Liver (tissue), 9 donors: ENCODE measurements around the gene FAM3A. TPM values are rescaled to one million over a fixed set of nuclear protein-coding genes. Genes with fewer than 3 reads are reported as not detected.

Experiments
- DNase-seq: peaks from one replicate; pipeline ENCODE4 v3.0.0-alpha.2; 2017; ENCODE audit warnings: low spot score
- H3K27ac ChIP-seq, 2 donors: one replicate each; pipeline ENCODE4 v1.7.0; 2013; ENCODE audit warnings: inconsistent platforms in 2 of 2, low read length in 2 of 2, control low read depth in 1 of 2, low read depth in 1 of 2, mild to moderate bottlenecking in 1 of 2
- H3K27me3 ChIP-seq, 4 donors: one replicate each; pipeline versions ENCODE4 v1.6.1 to v1.7.0; 2013; ENCODE audit warnings: low read length in 3 of 4, inconsistent platforms in 1 of 4, mild to moderate bottlenecking in 1 of 4, moderate library complexity in 1 of 4; ENCODE audit not compliant: control insufficient read depth in 4 of 4, insufficient read depth in 4 of 4
- H3K36me3 ChIP-seq, 4 donors: one replicate each; pipeline versions ENCODE4 v1.6.1 to v1.7.0; 2013; ENCODE audit warnings: low read length in 3 of 4, mild to moderate bottlenecking in 3 of 4, low read depth in 1 of 4, moderate library complexity in 1 of 4; ENCODE audit not compliant: control insufficient read depth in 4 of 4, insufficient read depth in 3 of 4
- H3K4me1 ChIP-seq, 4 donors: one replicate each; pipeline versions ENCODE4 v1.6.1 to v1.7.0; 2013; ENCODE audit warnings: low read length in 3 of 4, mild to moderate bottlenecking in 3 of 4, moderate library complexity in 1 of 4; ENCODE audit not compliant: control insufficient read depth in 4 of 4, insufficient read depth in 4 of 4
- H3K4me3 ChIP-seq, 3 donors: one replicate each; pipeline versions ENCODE4 v1.6.1 to v1.7.0; 2013; ENCODE audit warnings: low read length in 3 of 3, control low read depth in 1 of 3, low read depth in 1 of 3, mild to moderate bottlenecking in 1 of 3
- H3K9ac ChIP-seq, 2 donors: one replicate each; pipeline ENCODE4 v1.7.0; 2013; ENCODE audit warnings: low read length in 2 of 2, mild to moderate bottlenecking in 2 of 2, moderate library complexity in 2 of 2, control low read depth in 1 of 2, low read depth in 1 of 2
- H3K9me3 ChIP-seq, 4 donors: one replicate each; pipeline versions ENCODE4 v1.6.1 to v1.7.0; 2013; ENCODE audit warnings: low read length in 3 of 4; ENCODE audit not compliant: control insufficient read depth in 4 of 4
- EGR1 ChIP-seq, 2 donors: IDR thresholded peaks; 2 replicates each; pipeline ENCODE4 v1.6.1; 2016 to 2018; ENCODE audit warnings: antibody characterized with exemption in 2 of 2, low read depth in 2 of 2
- FOXA1 ChIP-seq: IDR thresholded peaks from 2 replicates; pipeline ENCODE4 v1.6.1; 2016; ENCODE audit warnings: antibody characterized with exemption
- FOXA2 ChIP-seq: IDR thresholded peaks from 2 replicates; pipeline ENCODE4 v1.6.1; 2016; ENCODE audit warnings: antibody characterized with exemption
- GABPA ChIP-seq, 2 donors: IDR thresholded peaks in 1 of 2; conservative IDR thresholded peaks in 1 of 2; 2 replicates each; pipeline ENCODE4 v1.6.1; 2016; ENCODE audit warnings: antibody characterized with exemption in 2 of 2, mild to moderate bottlenecking in 1 of 2, moderate library complexity in 1 of 2
- HNF4A ChIP-seq, 2 donors: conservative IDR thresholded peaks; 2 replicates each; pipeline ENCODE4 v1.6.1; 2016; ENCODE audit warnings: antibody characterized with exemption in 2 of 2, mild to moderate bottlenecking in 2 of 2
- HNF4G ChIP-seq: IDR thresholded peaks from 2 replicates; pipeline ENCODE4 v1.6.1; 2016; ENCODE audit warnings: antibody characterized with exemption
- JUND ChIP-seq, 2 donors: IDR thresholded peaks; 2 replicates each; pipeline ENCODE4 v1.6.1; 2016; ENCODE audit warnings: antibody characterized with exemption in 2 of 2
- NR2F2 ChIP-seq: IDR thresholded peaks from 2 replicates; pipeline ENCODE4 v1.6.1; 2016; ENCODE audit warnings: antibody characterized with exemption
- RAD21 ChIP-seq, 2 donors: IDR thresholded peaks; 2 replicates each; pipeline ENCODE4 v1.6.1; 2016; ENCODE audit warnings: antibody characterized with exemption in 2 of 2, mild to moderate bottlenecking in 2 of 2
- RXRA ChIP-seq, 2 donors: IDR thresholded peaks; 2 replicates each; pipeline ENCODE4 v1.6.1; 2017 to 2018; ENCODE audit warnings: antibody characterized with exemption in 2 of 2, mild to moderate bottlenecking in 1 of 2
- SP1 ChIP-seq: IDR thresholded peaks from 2 replicates; pipeline ENCODE4 v1.6.1; 2018; ENCODE audit warnings: antibody characterized with exemption, mild to moderate bottlenecking
- YY1 ChIP-seq: IDR thresholded peaks from 2 replicates; pipeline ENCODE4 v1.6.1; 2016; ENCODE audit warnings: antibody characterized with exemption, mild to moderate bottlenecking
- WGBS: extraction: QIAGEN DNeasy Blood & Tissue Kit; methylation state at CpG from one replicate; pipeline ENCODE4 v1.1.7; 2013; 5-methylcytosine and 5-hydroxymethylcytosine counted together
- polyA plus RNA-seq, 2 donors: library from polyadenylated mRNA; stranded (reverse) in 1 of 2; unstranded in 1 of 2; fragments of 200-250 nt in 1 of 2; fragments of >200 nt in 1 of 2; fragmentation: Nextera tagmentation in 1 of 2; extraction: Ambion mirVana in 1 of 2; gene quantifications; one replicate each; pipeline versions ENCODE4 v1.2.1 to v1.2.3, GENCODE V29; 2013 to 2015
- total RNA-seq, 2 donors: library from RNA; depleted of rRNA; stranded (reverse); fragments of >200 nt; gene quantifications; one replicate each; pipeline ENCODE4 v1.2.3, GENCODE V29; 2014
- TF ChIP-seq, protein P1 (sequence below): IDR thresholded peaks from 2 replicates; pipeline ENCODE4 v1.6.1; 2016; ENCODE audit warnings: antibody characterized with exemption
- TF ChIP-seq, protein P2 (sequence below): fragments of 150-350 bp; IDR thresholded peaks from 2 replicates; pipeline ENCODE4 v1.5.1; 2017; ENCODE audit warnings: improper control_type of control experiment, low read depth, low read length; ENCODE audit not compliant: missing input control
- TF ChIP-seq, protein P3 (sequence below): IDR thresholded peaks from 2 replicates; pipeline ENCODE4 v1.6.1; 2016; ENCODE audit warnings: antibody characterized with exemption
- TF ChIP-seq, protein P4 (sequence below): IDR thresholded peaks from 2 replicates; pipeline ENCODE4 v1.6.1; 2016; ENCODE audit warnings: antibody characterized with exemption, mild to moderate bottlenecking
- TF ChIP-seq, protein P5 (sequence below): IDR thresholded peaks from 2 replicates; pipeline ENCODE4 v1.6.1; 2016; ENCODE audit warnings: antibody characterized with exemption
- donor health status: healthy.
- donor health status: healthy.
- donor health status: healthy.
- donor health status: healthy.
- donor health status: healthy.

The FAM3A gene
- total and polyA plus RNA-seq, 4 donors, result 11.6 to 36.3 (median 34.2) TPM

DNA sequence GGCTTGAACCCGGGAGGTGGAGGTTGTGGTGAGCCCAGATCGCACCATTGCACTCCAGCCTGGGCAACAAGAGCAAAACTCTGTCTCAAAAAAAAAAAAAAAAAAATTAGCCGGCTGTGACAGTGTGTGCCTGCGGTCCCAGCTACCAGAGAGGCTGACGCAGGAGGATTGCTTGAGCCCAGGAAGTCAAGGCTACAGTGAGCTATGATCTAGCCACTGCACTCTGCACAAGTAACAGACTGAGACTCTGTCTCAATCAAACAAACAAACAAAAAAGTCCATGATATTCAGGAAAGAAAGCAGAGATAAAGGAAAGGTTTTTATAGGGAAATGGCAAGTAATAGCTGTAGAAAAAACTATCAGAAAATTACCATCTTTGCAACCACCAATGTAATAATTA lies 34.8 kb downstream of the FAM3A start:
- H3K4me1 ChIP-seq, result peaks cover 4 to 24% (median 18%) of the 10 kb centered on the region in 4 donors
- no peaks in the 10 kb centered on the region for H3K27me3 ChIP-seq
- no peaks in the 10 kb centered on the region for H3K9me3 ChIP-seq
- TF ChIP-seq RAD21 (IDR thresholded peaks at IDR 0.05) (no peak), RXRA (IDR thresholded peaks at IDR 0.05) (no peak), EGR1 (IDR thresholded peaks at IDR 0.05; ENCODE audit: low read depth in 2 of 2) (no peak), FOXA1 (no peak), SP1 (no peak), FOXA2 (no peak), GABPA (IDR thresholded peaks at IDR 0.05 in 1 of 2, conservative IDR thresholded peaks at IDR 0.05 in 1 of 2) (no peak), YY1 (no peak), HNF4A (conservative IDR thresholded peaks at IDR 0.05) (no peak)
- TF ChIP-seq, protein P1, sequence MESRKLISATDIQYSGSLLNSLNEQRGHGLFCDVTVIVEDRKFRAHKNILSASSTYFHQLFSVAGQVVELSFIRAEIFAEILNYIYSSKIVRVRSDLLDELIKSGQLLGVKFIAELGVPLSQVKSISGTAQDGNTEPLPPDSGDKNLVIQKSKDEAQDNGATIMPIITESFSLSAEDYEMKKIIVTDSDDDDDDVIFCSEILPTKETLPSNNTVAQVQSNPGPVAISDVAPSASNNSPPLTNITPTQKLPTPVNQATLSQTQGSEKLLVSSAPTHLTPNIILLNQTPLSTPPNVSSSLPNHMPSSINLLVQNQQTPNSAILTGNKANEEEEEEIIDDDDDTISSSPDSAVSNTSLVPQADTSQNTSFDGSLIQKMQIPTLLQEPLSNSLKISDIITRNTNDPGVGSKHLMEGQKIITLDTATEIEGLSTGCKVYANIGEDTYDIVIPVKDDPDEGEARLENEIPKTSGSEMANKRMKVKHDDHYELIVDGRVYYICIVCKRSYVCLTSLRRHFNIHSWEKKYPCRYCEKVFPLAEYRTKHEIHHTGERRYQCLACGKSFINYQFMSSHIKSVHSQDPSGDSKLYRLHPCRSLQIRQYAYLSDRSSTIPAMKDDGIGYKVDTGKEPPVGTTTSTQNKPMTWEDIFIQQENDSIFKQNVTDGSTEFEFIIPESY, result no peak
- TF ChIP-seq, protein P2, sequence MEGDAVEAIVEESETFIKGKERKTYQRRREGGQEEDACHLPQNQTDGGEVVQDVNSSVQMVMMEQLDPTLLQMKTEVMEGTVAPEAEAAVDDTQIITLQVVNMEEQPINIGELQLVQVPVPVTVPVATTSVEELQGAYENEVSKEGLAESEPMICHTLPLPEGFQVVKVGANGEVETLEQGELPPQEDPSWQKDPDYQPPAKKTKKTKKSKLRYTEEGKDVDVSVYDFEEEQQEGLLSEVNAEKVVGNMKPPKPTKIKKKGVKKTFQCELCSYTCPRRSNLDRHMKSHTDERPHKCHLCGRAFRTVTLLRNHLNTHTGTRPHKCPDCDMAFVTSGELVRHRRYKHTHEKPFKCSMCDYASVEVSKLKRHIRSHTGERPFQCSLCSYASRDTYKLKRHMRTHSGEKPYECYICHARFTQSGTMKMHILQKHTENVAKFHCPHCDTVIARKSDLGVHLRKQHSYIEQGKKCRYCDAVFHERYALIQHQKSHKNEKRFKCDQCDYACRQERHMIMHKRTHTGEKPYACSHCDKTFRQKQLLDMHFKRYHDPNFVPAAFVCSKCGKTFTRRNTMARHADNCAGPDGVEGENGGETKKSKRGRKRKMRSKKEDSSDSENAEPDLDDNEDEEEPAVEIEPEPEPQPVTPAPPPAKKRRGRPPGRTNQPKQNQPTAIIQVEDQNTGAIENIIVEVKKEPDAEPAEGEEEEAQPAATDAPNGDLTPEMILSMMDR, result no peak
- TF ChIP-seq, protein P3, sequence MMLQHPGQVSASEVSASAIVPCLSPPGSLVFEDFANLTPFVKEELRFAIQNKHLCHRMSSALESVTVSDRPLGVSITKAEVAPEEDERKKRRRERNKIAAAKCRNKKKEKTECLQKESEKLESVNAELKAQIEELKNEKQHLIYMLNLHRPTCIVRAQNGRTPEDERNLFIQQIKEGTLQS, result no peak
- TF ChIP-seq, protein P4, sequence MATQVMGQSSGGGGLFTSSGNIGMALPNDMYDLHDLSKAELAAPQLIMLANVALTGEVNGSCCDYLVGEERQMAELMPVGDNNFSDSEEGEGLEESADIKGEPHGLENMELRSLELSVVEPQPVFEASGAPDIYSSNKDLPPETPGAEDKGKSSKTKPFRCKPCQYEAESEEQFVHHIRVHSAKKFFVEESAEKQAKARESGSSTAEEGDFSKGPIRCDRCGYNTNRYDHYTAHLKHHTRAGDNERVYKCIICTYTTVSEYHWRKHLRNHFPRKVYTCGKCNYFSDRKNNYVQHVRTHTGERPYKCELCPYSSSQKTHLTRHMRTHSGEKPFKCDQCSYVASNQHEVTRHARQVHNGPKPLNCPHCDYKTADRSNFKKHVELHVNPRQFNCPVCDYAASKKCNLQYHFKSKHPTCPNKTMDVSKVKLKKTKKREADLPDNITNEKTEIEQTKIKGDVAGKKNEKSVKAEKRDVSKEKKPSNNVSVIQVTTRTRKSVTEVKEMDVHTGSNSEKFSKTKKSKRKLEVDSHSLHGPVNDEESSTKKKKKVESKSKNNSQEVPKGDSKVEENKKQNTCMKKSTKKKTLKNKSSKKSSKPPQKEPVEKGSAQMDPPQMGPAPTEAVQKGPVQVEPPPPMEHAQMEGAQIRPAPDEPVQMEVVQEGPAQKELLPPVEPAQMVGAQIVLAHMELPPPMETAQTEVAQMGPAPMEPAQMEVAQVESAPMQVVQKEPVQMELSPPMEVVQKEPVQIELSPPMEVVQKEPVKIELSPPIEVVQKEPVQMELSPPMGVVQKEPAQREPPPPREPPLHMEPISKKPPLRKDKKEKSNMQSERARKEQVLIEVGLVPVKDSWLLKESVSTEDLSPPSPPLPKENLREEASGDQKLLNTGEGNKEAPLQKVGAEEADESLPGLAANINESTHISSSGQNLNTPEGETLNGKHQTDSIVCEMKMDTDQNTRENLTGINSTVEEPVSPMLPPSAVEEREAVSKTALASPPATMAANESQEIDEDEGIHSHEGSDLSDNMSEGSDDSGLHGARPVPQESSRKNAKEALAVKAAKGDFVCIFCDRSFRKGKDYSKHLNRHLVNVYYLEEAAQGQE, result no peak
- 89% methylated on average over 5 of the region's 5 CpGs for WGBS
- H3K36me3 ChIP-seq, result peaks cover 0 to 6% (median under 1%) of the 10 kb centered on the region in 4 donors
- no peak overlapping the region for H3K9ac ChIP-seq
- DNase-seq, result no peak
- H3K4me3 ChIP-seq, result no peak overlapping the region
- no peak overlapping the region for H3K27ac ChIP-seq

DNA sequence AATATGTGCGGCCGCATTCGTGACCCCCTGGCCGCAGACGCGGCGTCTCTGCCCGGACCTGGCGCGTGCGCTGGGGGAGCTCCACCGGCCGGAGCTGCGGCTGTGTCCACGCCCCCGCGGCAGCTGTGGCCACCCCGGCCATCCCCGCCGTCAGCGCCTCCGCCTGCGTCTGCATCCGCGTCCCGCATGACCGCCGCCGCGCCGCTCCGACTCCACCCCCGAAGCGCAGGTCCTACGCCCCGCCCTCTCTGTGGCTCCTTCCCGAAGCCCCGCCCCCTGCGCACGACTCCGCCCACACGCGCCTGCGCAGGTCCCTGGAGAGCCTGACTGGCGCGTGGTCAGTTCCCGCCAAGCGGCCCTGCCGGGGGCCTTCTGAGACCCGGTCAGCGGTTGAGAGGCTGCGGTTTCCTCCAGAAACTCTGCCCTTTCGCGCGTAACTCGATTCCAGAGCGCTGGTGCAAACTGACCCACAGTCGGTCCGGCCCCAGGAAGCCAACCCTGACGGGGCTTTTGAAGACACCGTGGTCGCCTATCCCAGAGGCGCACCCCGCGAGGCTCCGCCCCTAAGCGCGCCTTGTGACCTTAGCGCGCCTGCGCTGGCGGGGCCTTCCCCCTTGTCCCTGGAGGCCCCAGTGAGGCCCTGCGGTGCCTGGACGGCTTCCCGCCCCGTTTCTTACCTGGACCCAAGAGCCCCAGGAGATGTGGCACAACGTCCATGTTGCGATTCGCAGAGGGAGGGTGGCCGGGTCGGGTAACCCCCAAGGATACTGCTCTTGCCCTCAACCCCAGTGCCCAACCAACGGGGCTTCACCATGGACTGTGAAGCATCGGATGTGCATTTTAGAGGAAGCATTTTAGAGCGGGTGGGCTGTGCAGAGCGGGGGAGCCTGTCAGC lies 37.1 kb downstream of the FAM3A start, which contains the start of gene LAGE3:
Gene LAGE3, minus strand, starts transcription at position 554 of the 895 bp plus-strand sequence. Its CDS starts 366 bp downstream, at position 188.
- TF ChIP-seq GABPA (IDR thresholded peaks at IDR 0.05 in 1 of 2, conservative IDR thresholded peaks at IDR 0.05 in 1 of 2) (peak in 1 of 2 donors; percentile 25), RXRA (IDR thresholded peaks at IDR 0.05) (no peak), FOXA2 (no peak), HNF4G (no peak), SP1 (peak; percentile 77), NR2F2 (peak; percentile 14), JUND (IDR thresholded peaks at IDR 0.05) (no peak), FOXA1 (no peak), EGR1 (IDR thresholded peaks at IDR 0.05; ENCODE audit: low read depth in 2 of 2) (no peak)
- TF ChIP-seq, protein P2, result no peak
- TF ChIP-seq, protein P1, result no peak
- TF ChIP-seq, protein P5, sequence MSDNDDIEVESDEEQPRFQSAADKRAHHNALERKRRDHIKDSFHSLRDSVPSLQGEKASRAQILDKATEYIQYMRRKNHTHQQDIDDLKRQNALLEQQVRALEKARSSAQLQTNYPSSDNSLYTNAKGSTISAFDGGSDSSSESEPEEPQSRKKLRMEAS, result peak; percentile 78
- peak; percentile 98 for DNase-seq
- Histone ChIP-seq H3K27ac (peak within 1 kb of the TSS; percentile 76 to 91), H3K9me3 (no peaks in the 10 kb centered on the region), H3K4me3 (peak within 1 kb of the TSS in 2 of 3 donors; percentile 30 to 45), H3K9ac (peak within 1 kb of the TSS in 1 of 2 donors; percentile 62), H3K4me1 (peaks cover 0 to 7% (median 3%) of the 10 kb centered on the region in 4 donors), H3K27me3 (no peaks in the 10 kb centered on the region), H3K36me3 (no peaks in the 10 kb centered on the region)
- WGBS, result 4% methylated on average over 85 of the region's 85 CpGs
